ENCODE results near the gene EVL.

Gene EVL

DNA sequence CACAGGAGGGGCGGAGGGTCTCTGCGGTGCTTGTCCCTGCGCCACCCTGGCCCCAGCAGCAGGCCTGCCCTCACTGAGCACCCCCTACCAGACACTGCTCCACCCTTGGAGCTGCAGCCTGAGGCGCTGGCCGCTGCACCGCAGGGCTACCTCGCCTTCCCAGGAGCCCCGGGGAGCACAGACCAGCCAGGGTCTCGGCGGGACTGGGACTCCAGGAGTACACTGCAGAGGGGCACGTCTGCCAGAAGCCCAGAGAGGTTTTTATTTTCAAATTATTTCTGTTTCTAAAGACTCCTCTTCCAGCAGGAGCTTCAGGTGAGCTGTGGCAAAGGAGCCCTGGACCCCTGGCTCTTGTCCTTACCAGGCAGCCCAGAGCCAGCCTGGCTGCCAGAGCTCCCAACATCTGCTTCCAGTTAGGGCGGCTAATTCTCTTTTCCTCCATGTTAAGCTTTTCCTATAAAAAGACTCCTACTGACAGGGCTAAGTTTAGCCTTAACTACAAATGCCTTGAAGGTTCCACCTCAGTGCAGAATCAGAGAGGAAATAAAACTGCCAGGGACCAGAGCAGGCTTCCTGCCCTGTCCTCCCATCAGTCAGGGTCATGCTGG, 67.8 kb downstream of the EVL start:
- DNase-seq: no peak
- TF ChIP-seq, protein P1, sequence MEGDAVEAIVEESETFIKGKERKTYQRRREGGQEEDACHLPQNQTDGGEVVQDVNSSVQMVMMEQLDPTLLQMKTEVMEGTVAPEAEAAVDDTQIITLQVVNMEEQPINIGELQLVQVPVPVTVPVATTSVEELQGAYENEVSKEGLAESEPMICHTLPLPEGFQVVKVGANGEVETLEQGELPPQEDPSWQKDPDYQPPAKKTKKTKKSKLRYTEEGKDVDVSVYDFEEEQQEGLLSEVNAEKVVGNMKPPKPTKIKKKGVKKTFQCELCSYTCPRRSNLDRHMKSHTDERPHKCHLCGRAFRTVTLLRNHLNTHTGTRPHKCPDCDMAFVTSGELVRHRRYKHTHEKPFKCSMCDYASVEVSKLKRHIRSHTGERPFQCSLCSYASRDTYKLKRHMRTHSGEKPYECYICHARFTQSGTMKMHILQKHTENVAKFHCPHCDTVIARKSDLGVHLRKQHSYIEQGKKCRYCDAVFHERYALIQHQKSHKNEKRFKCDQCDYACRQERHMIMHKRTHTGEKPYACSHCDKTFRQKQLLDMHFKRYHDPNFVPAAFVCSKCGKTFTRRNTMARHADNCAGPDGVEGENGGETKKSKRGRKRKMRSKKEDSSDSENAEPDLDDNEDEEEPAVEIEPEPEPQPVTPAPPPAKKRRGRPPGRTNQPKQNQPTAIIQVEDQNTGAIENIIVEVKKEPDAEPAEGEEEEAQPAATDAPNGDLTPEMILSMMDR (IDR thresholded peaks at IDR 0.05): no peak
- Histone ChIP-seq H3K36me3 (peaks cover 3 to 50% (median 27%) of the 10 kb centered on the region in 3 donors), H3K4me3 (no peak overlapping the region), H3K4me1 (peaks cover 0 to 7% (median 0%) of the 10 kb centered on the region in 4 donors), H3K27ac (no peak overlapping the region), H3K9me3 (no peaks in the 10 kb centered on the region), H3K27me3 (no peaks in the 10 kb centered on the region)
- intact Hi-C loops (cut with DNase I; ENCODE audit: low total_unique reads): no loop called here

DNA sequence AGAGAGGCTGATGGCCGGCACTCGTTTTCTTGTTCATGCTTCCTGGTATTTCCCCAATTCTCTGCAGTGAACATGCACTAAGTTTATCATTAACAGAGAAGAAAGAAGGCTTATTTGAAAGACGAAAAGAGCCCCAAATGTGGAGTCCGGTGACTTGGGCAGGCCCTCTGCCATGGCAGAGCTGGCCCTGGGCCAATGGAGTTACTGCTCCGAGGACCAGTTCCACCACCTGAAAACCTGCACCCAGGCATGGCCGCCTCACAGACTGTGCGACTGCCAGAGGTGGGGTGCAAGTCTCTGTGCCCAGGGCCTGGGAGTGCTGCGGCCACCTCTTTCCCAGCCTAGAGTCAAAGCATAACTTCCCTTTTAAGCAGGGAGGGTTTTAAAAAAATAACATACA, 69.4 kb downstream of the EVL start:
- H3K27ac ChIP-seq: no peak overlapping the region
- H3K9me3 ChIP-seq: no peaks in the 10 kb centered on the region
- TF ChIP-seq, protein P1 (IDR thresholded peaks at IDR 0.05): no peak
- intact Hi-C loops (cut with DNase I; ENCODE audit: low total_unique reads): no loop called here
- peaks cover 3 to 64% (median 27%) of the 10 kb centered on the region in 3 donors for H3K36me3 ChIP-seq
- no peaks in the 10 kb centered on the region for H3K27me3 ChIP-seq
- DNase-seq: no peak
- H3K4me1 ChIP-seq: peaks cover 0 to 7% (median 0%) of the 10 kb centered on the region in 4 donors
- no peak overlapping the region for H3K4me3 ChIP-seq

DNA sequence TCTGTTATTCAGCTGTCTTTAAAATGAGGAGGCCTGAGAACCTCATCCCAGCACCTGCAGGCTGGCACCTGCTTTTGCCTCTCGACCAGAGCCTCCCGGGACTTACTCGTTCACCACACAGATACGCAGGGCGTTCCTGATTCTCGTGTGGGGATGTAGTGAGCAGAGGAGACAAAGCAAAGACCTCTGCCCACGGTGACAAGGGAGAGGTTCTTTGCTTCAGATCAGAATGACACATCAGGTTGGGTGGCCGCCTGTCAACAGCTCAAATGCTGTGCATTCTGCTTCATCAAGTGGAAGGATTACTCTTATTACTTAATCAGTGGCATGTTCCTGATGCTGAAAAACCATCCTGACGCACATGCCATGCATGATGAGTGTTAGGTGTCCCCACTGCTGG, 69.9 kb downstream of the EVL start:
- intact Hi-C loops (cut with DNase I; ENCODE audit: low total_unique reads): no loop called here
- peaks cover 0 to 7% (median 0%) of the 10 kb centered on the region in 4 donors for H3K4me1 ChIP-seq
- H3K4me3 ChIP-seq: no peak overlapping the region
- no peaks in the 10 kb centered on the region for H3K9me3 ChIP-seq
- H3K36me3 ChIP-seq: peaks cover 3 to 64% (median 27%) of the 10 kb centered on the region in 3 donors
- H3K27me3 ChIP-seq: no peaks in the 10 kb centered on the region
- no peak for DNase-seq
- TF ChIP-seq, protein P1 (IDR thresholded peaks at IDR 0.05): no peak
- H3K27ac ChIP-seq: no peak overlapping the region

DNA sequence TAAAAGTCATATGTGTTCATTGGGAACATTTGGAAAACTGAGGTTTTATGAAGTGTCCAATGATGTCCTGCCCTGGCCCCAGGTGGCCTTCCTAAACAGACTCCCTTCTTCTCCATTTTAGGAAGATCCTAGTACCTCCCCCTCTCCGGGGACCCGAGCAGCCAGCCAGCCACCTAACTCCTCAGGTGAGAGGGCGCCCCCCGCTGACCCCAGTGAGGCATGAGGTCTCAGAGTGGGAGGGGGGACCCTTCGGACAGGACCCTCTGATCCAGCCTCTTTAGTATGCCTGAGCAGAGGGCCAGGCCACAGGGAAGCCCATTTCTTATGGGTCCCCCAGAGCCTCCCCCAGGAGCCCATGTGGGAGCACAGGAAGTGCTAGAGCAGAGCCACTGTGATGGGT, 70.6 kb downstream of the EVL start:
- Histone ChIP-seq H3K36me3 (peaks cover 1 to 57% (median 27%) of the 10 kb centered on the region in 3 donors), H3K4me3 (no peak overlapping the region), H3K27ac (no peak overlapping the region), H3K4me1 (peaks cover 0 to 6% (median 0%) of the 10 kb centered on the region in 4 donors), H3K27me3 (no peaks in the 10 kb centered on the region), H3K9me3 (no peaks in the 10 kb centered on the region)
- intact Hi-C loops (cut with DNase I; ENCODE audit: low total_unique reads): no loop called here
- DNase-seq: no peak
- TF ChIP-seq, protein P1 (IDR thresholded peaks at IDR 0.05): no peak

DNA sequence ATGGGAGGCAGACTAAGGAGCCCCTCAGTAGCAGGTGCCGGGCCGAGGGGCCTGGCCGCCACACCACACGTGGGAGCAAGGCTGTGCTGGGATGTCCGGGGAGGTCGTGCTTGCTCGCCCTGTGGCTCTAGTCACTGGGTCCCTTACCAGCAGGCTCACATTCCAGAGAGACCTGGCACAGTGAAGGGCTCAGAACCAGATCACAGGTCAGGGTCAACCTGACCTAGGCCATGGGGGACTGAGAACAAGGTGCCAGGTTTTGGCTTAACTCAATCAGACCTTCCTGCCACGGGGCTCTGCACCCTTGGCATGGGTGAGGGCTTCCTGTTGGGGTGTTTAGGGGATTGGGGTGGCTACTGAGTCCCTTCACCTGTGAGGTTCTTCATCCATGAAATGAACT, 72.0 kb downstream of the EVL start:
- Histone ChIP-seq H3K9me3 (no peaks in the 10 kb centered on the region), H3K36me3 (peaks cover 0 to 55% (median 25%) of the 10 kb centered on the region in 3 donors), H3K27ac (no peak overlapping the region), H3K4me1 (no peaks in the 10 kb centered on the region), H3K4me3 (no peak overlapping the region), H3K27me3 (no peaks in the 10 kb centered on the region)
- TF ChIP-seq, protein P1 (IDR thresholded peaks at IDR 0.05): no peak
- no peak for DNase-seq
- intact Hi-C loops (cut with DNase I; ENCODE audit: low total_unique reads): no loop called here

Data from tibial artery (tissue), 4 donors.